Forelimb muscle (tissue), 1 donor: ENCODE data around the gene FGD1. TPM values are rescaled to one million over a fixed set of nuclear protein-coding genes. Genes with fewer than 3 reads are reported as not detected.

Experiments
- DNase-seq: peaks from one replicate; pipeline ENCODE4 v3.0.0-alpha.2; 2013; ENCODE audit warnings: low read depth
- polyA plus RNA-seq: library from polyadenylated mRNA; unstranded; fragments of 120-200 nt; gene quantifications from one replicate; pipeline ENCODE4 v1.2.1, GENCODE V29; 2013; ENCODE audit not compliant: insufficient read length

FGD1 gene
- polyA plus RNA-seq, 1 donor = 17.2 TPM

DNA sequence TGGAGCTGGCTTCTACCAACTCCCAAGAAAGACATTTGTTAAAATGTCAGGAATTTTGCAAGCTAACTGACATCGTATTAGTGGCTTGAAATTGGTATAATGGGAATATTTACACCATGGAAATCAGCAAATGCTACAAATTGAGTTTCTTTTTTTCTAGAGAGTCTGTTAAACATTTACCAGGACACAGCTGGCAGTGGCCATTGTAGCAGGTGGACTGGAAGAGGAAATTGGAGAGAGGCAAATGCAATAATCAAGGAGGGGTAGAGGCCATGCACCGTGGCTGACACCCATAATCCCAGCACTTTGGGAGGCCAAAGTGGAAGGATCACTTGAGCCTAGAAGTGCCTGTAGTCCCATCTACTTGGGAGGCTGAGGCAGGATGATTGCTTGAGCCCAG is 88.8 kb downstream of the FGD1 start:
- DNase-seq = no peak

DNA sequence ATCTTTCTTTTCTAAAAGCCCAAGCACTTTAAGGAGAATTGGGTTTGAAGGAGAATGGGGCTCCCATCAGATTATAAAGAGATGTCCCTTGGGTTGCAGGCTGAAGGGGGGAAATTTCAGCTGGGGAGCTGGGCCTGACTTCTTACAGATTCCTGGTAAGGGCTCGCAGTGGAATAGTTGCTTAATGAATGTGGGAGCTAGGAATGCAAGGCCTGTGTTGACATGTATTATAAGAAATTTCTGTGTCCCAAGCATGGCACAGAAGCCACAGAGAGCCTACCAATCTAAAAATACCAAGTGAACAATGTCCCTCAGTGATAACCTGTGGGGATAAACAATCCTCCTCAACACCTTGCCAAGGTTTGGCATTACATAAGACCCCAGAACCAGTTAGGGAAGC is 98.9 kb downstream of the FGD1 start:
- DNase-seq = no peak

Other genes with a start within 250 kb of the FGD1 start
- 2.1 TPM for gene WNK3, start 138.2 kb downstream of the FGD1 start, polyA plus RNA-seq
- 42.6 TPM for gene TSR2, start 55.8 kb downstream of the FGD1 start, polyA plus RNA-seq
- gene GNL3L, start 34.0 kb upstream of the FGD1 start, polyA plus RNA-seq = 16.4 TPM